GM21447 (cell line): ENCODE results near the gene PPP1R16B.

Experiments used
- ATAC-seq: cut with Tn5 transposase; IDR thresholded peaks from one replicate; pipeline ENCODE4 v1.9.1; 2021; ENCODE audit not compliant: unreplicated experiment

The PPP1R16B gene

GRCh38 chr20:38874460-38875174, 69.1 kb downstream of the PPP1R16B start:
- no peak for ATAC-seq

GRCh38 chr20:38875175-38875993, 69.9 kb downstream of the PPP1R16B start:
- ATAC-seq = peak; percentile 49

GRCh38 chr20:38877483-38877882, 72.0 kb downstream of the PPP1R16B start:
- ATAC-seq = no peak

GRCh38 chr20:38878866-38879265, 73.4 kb downstream of the PPP1R16B start:
- no peak for ATAC-seq

GRCh38 chr20:38880952-38881735, 75.6 kb downstream of the PPP1R16B start:
- no peak for ATAC-seq

GRCh38 chr20:38881806-38882440, 76.4 kb downstream of the PPP1R16B start:
- no peak for ATAC-seq

- no peak for ATAC-seq
Observed at GRCh38 chr20:38882600-38882999, 77.1 kb downstream of the PPP1R16B start.

- no peak for ATAC-seq
Observed at GRCh38 chr20:38883081-38883980, 77.8 kb downstream of the PPP1R16B start.

GRCh38 chr20:38883981-38884733, 78.7 kb downstream of the PPP1R16B start:
- ATAC-seq = no peak

- ATAC-seq = no peak
Observed at GRCh38 chr20:38885357-38885756, 79.9 kb downstream of the PPP1R16B start.

- ATAC-seq = no peak
Observed at GRCh38 chr20:38888059-38888831, 82.7 kb downstream of the PPP1R16B start.

- ATAC-seq = no peak
Observed at GRCh38 chr20:38889050-38889449, 83.6 kb downstream of the PPP1R16B start.

- ATAC-seq = no peak
Observed at GRCh38 chr20:38889792-38890496, 84.4 kb downstream of the PPP1R16B start.

- ATAC-seq = no peak
Observed at GRCh38 chr20:38890497-38890818, 85.0 kb downstream of the PPP1R16B start.

- peak; percentile 58 for ATAC-seq
Observed at GRCh38 chr20:38892091-38892981, 86.8 kb downstream of the PPP1R16B start.

GRCh38 chr20:38893056-38893564, 87.6 kb downstream of the PPP1R16B start:
- ATAC-seq = peak; percentile 6

GRCh38 chr20:38893565-38894090, 88.1 kb downstream of the PPP1R16B start:
- peak; percentile 44 for ATAC-seq
